HT-29 (cell line): Measurements from ENCODE around the gene MOB3A. TPM values are rescaled to one million over a fixed set of nuclear protein-coding genes. Genes with fewer than 3 reads are reported as not detected.

ENCODE experiments used
- DNase-seq: peaks from one replicate; pipeline ENCODE4 v3.0.0-alpha.2; 2015; ENCODE audit warnings: low spot score
- total RNA-seq: library from RNA; depleted of rRNA; stranded (reverse); fragments of >200 nt; shearing (Covaris generic); gene quantifications from 2 replicates; pipeline ENCODE4 v1.2.3, GENCODE V29; 2014

MOB3A gene
- total RNA-seq, 1 experiment from 2014 or later, result 9.2 TPM

GRCh38 chr19:2123682-2124387, 27.7 kb upstream of the MOB3A start:
- no peak for DNase-seq

GRCh38 chr19:2122982-2123381, 26.9 kb upstream of the MOB3A start:
- no peak for DNase-seq

GRCh38 chr19:2122251-2122650, 26.1 kb upstream of the MOB3A start:
- no peak for DNase-seq

- DNase-seq, result no peak
Measured at GRCh38 chr19:2121416-2122051, 25.4 kb upstream of the MOB3A start.

- no peak for DNase-seq
Measured at GRCh38 chr19:2120821-2121220, 24.7 kb upstream of the MOB3A start.

- no peak for DNase-seq
Measured at GRCh38 chr19:2119921-2120785, 24.0 kb upstream of the MOB3A start.

GRCh38 chr19:2118438-2118837, 22.3 kb upstream of the MOB3A start:
- no peak for DNase-seq

- DNase-seq, result no peak
Measured at GRCh38 chr19:2117215-2117960, 21.3 kb upstream of the MOB3A start.

- no peak for DNase-seq
Measured at GRCh38 chr19:2116507-2116906, 20.4 kb upstream of the MOB3A start.

- DNase-seq, result no peak
Measured at GRCh38 chr19:2115911-2116426, 19.8 kb upstream of the MOB3A start.

- no peak for DNase-seq
Measured at GRCh38 chr19:2115324-2115723, 19.2 kb upstream of the MOB3A start.

- DNase-seq, result no peak
Measured at GRCh38 chr19:2114821-2115220, 18.7 kb upstream of the MOB3A start.

GRCh38 chr19:2114218-2114617, 18.1 kb upstream of the MOB3A start:
- no peak for DNase-seq

- no peak for DNase-seq
Measured at GRCh38 chr19:2113439-2114211, 17.5 kb upstream of the MOB3A start.

GRCh38 chr19:2112516-2113320, 16.6 kb upstream of the MOB3A start:
- no peak for DNase-seq

GRCh38 chr19:2111886-2112285, 15.8 kb upstream of the MOB3A start:
- no peak for DNase-seq

- DNase-seq, result no peak
Measured at GRCh38 chr19:2111425-2111824, 15.3 kb upstream of the MOB3A start.

GRCh38 chr19:2110822-2111221, 14.7 kb upstream of the MOB3A start:
- DNase-seq, result no peak

- no peak for DNase-seq
Measured at GRCh38 chr19:2109046-2109864, 13.1 kb upstream of the MOB3A start.
